ENCODE results near the gene INTS6.

The INTS6 gene

DNA sequence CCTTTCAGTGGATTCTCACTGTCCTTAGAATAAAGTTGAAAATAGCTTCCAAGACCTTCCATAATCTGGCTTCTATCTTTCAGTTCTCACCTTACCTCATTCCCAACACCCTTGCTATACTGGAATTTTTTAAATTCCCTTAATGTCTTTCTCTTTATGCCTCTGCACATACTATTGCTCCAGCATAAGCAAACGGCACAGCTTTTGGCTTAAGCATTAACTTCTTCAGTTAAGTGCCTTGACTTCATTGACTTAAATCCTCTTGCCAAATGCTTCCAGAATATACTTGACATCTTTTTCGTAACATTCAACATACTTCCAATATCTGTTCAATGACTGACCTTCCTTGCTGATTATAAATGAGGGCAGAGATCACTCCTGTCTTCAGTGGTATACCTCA is 79.4 kb downstream of the INTS6 start:
- TF ChIP-seq, protein P1, sequence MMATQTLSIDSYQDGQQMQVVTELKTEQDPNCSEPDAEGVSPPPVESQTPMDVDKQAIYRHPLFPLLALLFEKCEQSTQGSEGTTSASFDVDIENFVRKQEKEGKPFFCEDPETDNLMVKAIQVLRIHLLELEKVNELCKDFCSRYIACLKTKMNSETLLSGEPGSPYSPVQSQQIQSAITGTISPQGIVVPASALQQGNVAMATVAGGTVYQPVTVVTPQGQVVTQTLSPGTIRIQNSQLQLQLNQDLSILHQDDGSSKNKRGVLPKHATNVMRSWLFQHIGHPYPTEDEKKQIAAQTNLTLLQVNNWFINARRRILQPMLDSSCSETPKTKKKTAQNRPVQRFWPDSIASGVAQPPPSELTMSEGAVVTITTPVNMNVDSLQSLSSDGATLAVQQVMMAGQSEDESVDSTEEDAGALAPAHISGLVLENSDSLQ (IDR thresholded peaks at IDR 0.05): no peak
- ChIA-PET POLR2A (no interaction called here), CTCF (no interaction called here)

GRCh38 chr13:51371768-51372399 is 81.0 kb downstream of the INTS6 start:
- TF ChIP-seq FOXK2 (IDR thresholded peaks at IDR 0.05): no peak
- TF ChIP-seq L3MBTL2 (conservative IDR thresholded peaks at IDR 0.05): no peak
- no peak for TF ChIP-seq SP1 (IDR thresholded peaks at IDR 0.05)
- TF ChIP-seq BHLHE40 (IDR thresholded peaks at IDR 0.05; ENCODE audit: borderline replicate concordance): no peak
- no peak for TF ChIP-seq HDGF (IDR thresholded peaks at IDR 0.05; ENCODE audit: borderline replicate concordance)
- TF ChIP-seq ZNF384 (IDR thresholded peaks at IDR 0.05): no peak
- no peak for TF ChIP-seq LEF1 (IDR thresholded peaks at IDR 0.05; ENCODE audit: borderline replicate concordance)
- TF ChIP-seq SUZ12 (IDR thresholded peaks at IDR 0.05): no peak
- TF ChIP-seq FOXM1 (IDR thresholded peaks at IDR 0.05; ENCODE audit: borderline replicate concordance): no peak
- TF ChIP-seq TARDBP (IDR thresholded peaks at IDR 0.05): no peak
- no peak for TF ChIP-seq NFRKB (IDR thresholded peaks at IDR 0.05)
- TF ChIP-seq, protein P1 (IDR thresholded peaks at IDR 0.05): no peak
- POLR2A ChIA-PET: no interaction called here
- DNase-seq (ENCODE audit: extremely low spot score): no peak
- CTCF ChIA-PET: no interaction called here

More for the DNA sequence above, 79.4 kb downstream of the INTS6 start:
- no peak for DNase-seq (ENCODE audit: extremely low spot score)

GRCh38 chr13:51370811-51371210 is 82.0 kb downstream of the INTS6 start:
- ChIA-PET CTCF (no interaction called here), POLR2A (no interaction called here)
- no peak for TF ChIP-seq SP1 (IDR thresholded peaks at IDR 0.05)
- TF ChIP-seq SUZ12 (IDR thresholded peaks at IDR 0.05): no peak
- TF ChIP-seq FOXK2 (IDR thresholded peaks at IDR 0.05): no peak
- TF ChIP-seq FOXM1 (IDR thresholded peaks at IDR 0.05; ENCODE audit: borderline replicate concordance): no peak
- no peak for TF ChIP-seq L3MBTL2 (conservative IDR thresholded peaks at IDR 0.05)
- TF ChIP-seq, protein P1 (IDR thresholded peaks at IDR 0.05): no peak
- TF ChIP-seq LEF1 (IDR thresholded peaks at IDR 0.05; ENCODE audit: borderline replicate concordance): no peak
- TF ChIP-seq BHLHE40 (IDR thresholded peaks at IDR 0.05; ENCODE audit: borderline replicate concordance): no peak
- no peak for TF ChIP-seq TARDBP (IDR thresholded peaks at IDR 0.05)
- no peak for TF ChIP-seq ELF4 (IDR thresholded peaks at IDR 0.05)
- no peak for TF ChIP-seq ARNT (IDR thresholded peaks at IDR 0.05)
- TF ChIP-seq CTBP1 (IDR thresholded peaks at IDR 0.05; ENCODE audit: borderline replicate concordance): no peak
- no peak for TF ChIP-seq FOXA1 (IDR thresholded peaks at IDR 0.05)
- TF ChIP-seq NFRKB (IDR thresholded peaks at IDR 0.05): no peak
- no peak for DNase-seq (ENCODE audit: extremely low spot score)

GRCh38 chr13:51370116-51370515 is 82.7 kb downstream of the INTS6 start:
- no peak for TF ChIP-seq SUZ12 (IDR thresholded peaks at IDR 0.05)
- TF ChIP-seq ZNF384 (IDR thresholded peaks at IDR 0.05): no peak
- no peak for TF ChIP-seq BHLHE40 (IDR thresholded peaks at IDR 0.05; ENCODE audit: borderline replicate concordance)
- no peak for TF ChIP-seq HDGF (IDR thresholded peaks at IDR 0.05; ENCODE audit: borderline replicate concordance)
- TF ChIP-seq LEF1 (IDR thresholded peaks at IDR 0.05; ENCODE audit: borderline replicate concordance): no peak
- no peak for TF ChIP-seq FOXK2 (IDR thresholded peaks at IDR 0.05)
- TF ChIP-seq ELF4 (IDR thresholded peaks at IDR 0.05): no peak
- TF ChIP-seq TARDBP (IDR thresholded peaks at IDR 0.05): no peak
- TF ChIP-seq SP1 (IDR thresholded peaks at IDR 0.05): no peak
- TF ChIP-seq FOXA1 (IDR thresholded peaks at IDR 0.05): no peak
- no peak for TF ChIP-seq L3MBTL2 (conservative IDR thresholded peaks at IDR 0.05)
- no peak for TF ChIP-seq FOXM1 (IDR thresholded peaks at IDR 0.05; ENCODE audit: borderline replicate concordance)
- no peak for TF ChIP-seq ARNT (IDR thresholded peaks at IDR 0.05)
- no peak for TF ChIP-seq CTBP1 (IDR thresholded peaks at IDR 0.05; ENCODE audit: borderline replicate concordance)
- no peak for TF ChIP-seq NFRKB (IDR thresholded peaks at IDR 0.05)
- TF ChIP-seq, protein P1 (IDR thresholded peaks at IDR 0.05): no peak
- ChIA-PET CTCF (no interaction called here), POLR2A (no interaction called here)
- no peak for DNase-seq (ENCODE audit: extremely low spot score)

- TF ChIP-seq, protein P1 (IDR thresholded peaks at IDR 0.05): no peak
- no peak for TF ChIP-seq FOXA1 (IDR thresholded peaks at IDR 0.05)
- TF ChIP-seq FOXK2 (IDR thresholded peaks at IDR 0.05): no peak
- DNase-seq (ENCODE audit: extremely low spot score): no peak
- CTCF ChIA-PET: no interaction called here
- POLR2A ChIA-PET: no interaction called here
Measured at GRCh38 chr13:51364404-51365008, 88.3 kb downstream of the INTS6 start.

All from HEK293T (cell line).